Brain microvascular endothelial cell (primary cell): ENCODE measurements around the gene EIF4E3.

Experiments used
- DNase-seq: peaks from one replicate; pipeline ENCODE4 v3.0.0-alpha.2; 2020
- H3K27ac ChIP-seq: fragments of 250-450 bp; sonication (Bioruptor Pico); 2 replicates; pipeline ENCODE4 v1.5.1; 2020; ENCODE audit warnings: mild to moderate bottlenecking, moderate library complexity
- H3K27me3 ChIP-seq: fragments of 250-450 bp; sonication (Bioruptor Pico); replicated peaks from 2 replicates; pipeline ENCODE4 v1.5.1; 2020; ENCODE audit warnings: mild to moderate bottlenecking
- H3K36me3 ChIP-seq: fragments of 250-450 bp; sonication (Bioruptor Pico); replicated peaks from 2 replicates; pipeline ENCODE4 v1.5.1; 2020; ENCODE audit warnings: mild to moderate bottlenecking
- H3K4me3 ChIP-seq: 2 replicates; pipeline ENCODE4 v1.5.1; 2011; ENCODE audit warnings: low read depth, mild to moderate bottlenecking, control low read depth, low read length, moderate library complexity
- CTCF ChIP-seq: IDR thresholded peaks from 2 replicates; pipeline ENCODE4 v1.5.1; 2011; ENCODE audit warnings: low read depth, mild to moderate bottlenecking, moderate library complexity, low read length, control low read depth, inconsistent platforms; ENCODE audit errors: missing control alignments
- in situ Hi-C: cut with HindIII; loops from 2 replicates; pipeline ENCODE4 v1.10.0; 2017; ENCODE audit warnings: low sequenced_read_pairs, low pct_ligation_motif_present

The EIF4E3 gene

GRCh38 chr3:71672340-71672739 is 52.9 kb downstream of the EIF4E3 start:
- in situ Hi-C loops = no loop called here
- H3K4me3 ChIP-seq = no peak overlapping the region
- no peak for TF ChIP-seq CTCF
- no peak for DNase-seq
- no peaks in the 10 kb centered on the region for H3K36me3 ChIP-seq
- H3K27ac ChIP-seq = no peak overlapping the region
- H3K27me3 ChIP-seq = no peaks in the 10 kb centered on the region

GRCh38 chr3:71671216-71671845 is 53.9 kb downstream of the EIF4E3 start:
- H3K36me3 ChIP-seq = no peaks in the 10 kb centered on the region
- TF ChIP-seq CTCF = no peak
- no peak for DNase-seq
- H3K27me3 ChIP-seq = no peaks in the 10 kb centered on the region
- H3K4me3 ChIP-seq = no peak overlapping the region
- H3K27ac ChIP-seq = no peak overlapping the region
- in situ Hi-C loops = no loop called here

- no peak for TF ChIP-seq CTCF
- no peak for DNase-seq
- Histone ChIP-seq H3K27ac (no peak overlapping the region), H3K36me3 (no peaks in the 10 kb centered on the region), H3K27me3 (no peaks in the 10 kb centered on the region), H3K4me3 (no peak overlapping the region)
- in situ Hi-C loops = no loop called here
Measured at GRCh38 chr3:71662568-71662967, 62.6 kb downstream of the EIF4E3 start.

- Histone ChIP-seq H3K4me3 (no peak overlapping the region), H3K36me3 (no peaks in the 10 kb centered on the region), H3K27ac (no peak overlapping the region), H3K27me3 (no peaks in the 10 kb centered on the region)
- no peak for DNase-seq
- no peak for TF ChIP-seq CTCF
- in situ Hi-C loops = no loop called here
Measured at GRCh38 chr3:71662056-71662455, 63.1 kb downstream of the EIF4E3 start.

- H3K27ac ChIP-seq = no peak overlapping the region
- H3K4me3 ChIP-seq = no peak overlapping the region
- no peaks in the 10 kb centered on the region for H3K27me3 ChIP-seq
- no peak for TF ChIP-seq CTCF
- in situ Hi-C loops = no loop called here
- H3K36me3 ChIP-seq = no peaks in the 10 kb centered on the region
- no peak for DNase-seq
Measured at GRCh38 chr3:71659864-71660591, 65.2 kb downstream of the EIF4E3 start.
